Endothelial cell (in vitro differentiated cells): Measurements from ENCODE around the gene TMEM91. TPM values are rescaled to one million over a fixed set of nuclear protein-coding genes. Genes with fewer than 3 reads are reported as not detected.

Experiments used
- DNase-seq: peaks from one replicate; pipeline ENCODE4 v3.0.0; 2021; ENCODE audit warnings: low spot score
- H3K27ac Mint-ChIP-seq: one replicate; pipeline ENCODE4 v1.8.0; 2021; ENCODE audit warnings: mixed read lengths, inconsistent platforms; ENCODE audit not compliant: unreplicated experiment
- H3K27me3 Mint-ChIP-seq: one replicate; pipeline ENCODE4 v1.8.0; 2021; ENCODE audit warnings: mild to moderate bottlenecking, moderate library complexity, mixed read lengths, inconsistent platforms; ENCODE audit not compliant: unreplicated experiment
- H3K36me3 Mint-ChIP-seq: one replicate; pipeline ENCODE4 v1.8.0; 2021; ENCODE audit warnings: mild to moderate bottlenecking, low read depth, mixed read lengths, inconsistent platforms; ENCODE audit not compliant: unreplicated experiment
- H3K4me1 Mint-ChIP-seq: one replicate; pipeline ENCODE4 v1.8.0; 2021; ENCODE audit warnings: mild to moderate bottlenecking, mixed read lengths, inconsistent platforms; ENCODE audit not compliant: unreplicated experiment
- H3K4me3 Mint-ChIP-seq: one replicate; pipeline ENCODE4 v1.8.0; 2021; ENCODE audit warnings: mild to moderate bottlenecking, mixed read lengths, inconsistent platforms; ENCODE audit not compliant: unreplicated experiment
- H3K9me3 Mint-ChIP-seq: one replicate; pipeline ENCODE4 v1.8.0; 2021; ENCODE audit warnings: mixed read lengths, inconsistent platforms; ENCODE audit not compliant: unreplicated experiment
- CTCF ChIP-seq: fragments of 200-600 bp; sonication (generic); IDR thresholded peaks from one replicate; pipeline ENCODE4 v1.5.0; 2021; ENCODE audit warnings: antibody characterized with exemption; ENCODE audit not compliant: unreplicated experiment
- total RNA-seq: library from RNA; stranded (reverse); fragmentation: NEBNext Ultra II Directional; extraction: Animal tissue kit (Norgen Biotek cat#: 25700); gene quantifications from one replicate; pipeline ENCODE4 v1.2.1, GENCODE V29; 2021; ENCODE audit not compliant: unreplicated experiment

Gene TMEM91
- total RNA-seq, 1 donor from 2014 or later, result 7.6 TPM

- DNase-seq, result no peak
- peaks cover 11% of the 10 kb centered on the region for H3K27me3 Mint-ChIP-seq
- H3K27ac Mint-ChIP-seq, result no peak overlapping the region
- peaks cover 25% of the 10 kb centered on the region for H3K4me1 Mint-ChIP-seq
- H3K4me3 Mint-ChIP-seq, result no peak overlapping the region
- peaks cover 36% of the 10 kb centered on the region for H3K36me3 Mint-ChIP-seq
- TF ChIP-seq CTCF, result no peak
- no peaks in the 10 kb centered on the region for H3K9me3 Mint-ChIP-seq
These were observed 45.6 kb downstream of the TMEM91 start for GRCh38 chr19:41421973-41422372.

- peaks cover 27% of the 10 kb centered on the region for H3K4me1 Mint-ChIP-seq
- DNase-seq, result no peak
- no peak for TF ChIP-seq CTCF
- H3K36me3 Mint-ChIP-seq, result peaks cover 33% of the 10 kb centered on the region
- peak overlapping the region; percentile 38 for H3K27ac Mint-ChIP-seq
- H3K9me3 Mint-ChIP-seq, result no peaks in the 10 kb centered on the region
- no peak overlapping the region for H3K4me3 Mint-ChIP-seq
- peaks cover 11% of the 10 kb centered on the region for H3K27me3 Mint-ChIP-seq
These were observed 46.1 kb downstream of the TMEM91 start for GRCh38 chr19:41422456-41422855.

- no peak for TF ChIP-seq CTCF
- Mint-ChIP-seq H3K27me3 (peaks cover 13% of the 10 kb centered on the region), H3K4me1 (peaks cover 31% of the 10 kb centered on the region), H3K9me3 (no peaks in the 10 kb centered on the region), H3K36me3 (peaks cover 32% of the 10 kb centered on the region), H3K4me3 (no peak overlapping the region), H3K27ac (peak overlapping the region; percentile 38)
- no peak for DNase-seq
These were observed 46.6 kb downstream of the TMEM91 start for GRCh38 chr19:41422955-41423354.

- no peak for TF ChIP-seq CTCF
- no peak for DNase-seq
- Mint-ChIP-seq H3K27ac (no peak overlapping the region), H3K27me3 (peaks cover 12% of the 10 kb centered on the region), H3K9me3 (no peaks in the 10 kb centered on the region), H3K4me3 (no peak overlapping the region), H3K36me3 (peaks cover 23% of the 10 kb centered on the region), H3K4me1 (peaks cover 43% of the 10 kb centered on the region)
These were observed 48.2 kb downstream of the TMEM91 start for GRCh38 chr19:41424335-41425173.
